SK-N-SH treated with all-trans-retinoic acid at 6 μM for 48 hours (cell line): ENCODE results near the gene DUS2.

ENCODE experiments used
- ARNTL ChIP-seq: fragments of 450-650 bp; formaldehyde crosslinking; IDR thresholded peaks from 2 replicates; pipeline ENCODE4 v1.5.0; 2020; ENCODE audit warnings: low read depth, mild to moderate bottlenecking, moderate library complexity, borderline replicate concordance
- ESRRG ChIP-seq: fragments of 250-450 bp; sonication (Bioruptor Pico); IDR thresholded peaks from 2 replicates; pipeline ENCODE4 v1.6.1; 2021; ENCODE audit warnings: mild to moderate bottlenecking
- ISL1 ChIP-seq: fragments of 250-450 bp; sonication (Bioruptor Pico); IDR thresholded peaks from 2 replicates; pipeline ENCODE4 v2.1.2; 2022; ENCODE audit warnings: mild to moderate bottlenecking, moderate library complexity
- RARB ChIP-seq: fragments of 250-450 bp; sonication (Bioruptor Pico); IDR thresholded peaks from 2 replicates; pipeline ENCODE4 v1.8.0; 2021; ENCODE audit warnings: mild to moderate bottlenecking, moderate library complexity
- TOX ChIP-seq: fragments of 250-450 bp; sonication (Bioruptor Pico); IDR thresholded peaks from 2 replicates; pipeline ENCODE4 v1.8.0; 2021; ENCODE audit warnings: mild to moderate bottlenecking, moderate library complexity, borderline replicate concordance
- ZC3H10 ChIP-seq: fragments of 250-450 bp; sonication (Bioruptor Pico); IDR thresholded peaks from 2 replicates; pipeline ENCODE4 v1.5.1; 2021; ENCODE audit warnings: mild to moderate bottlenecking, moderate library complexity
- TF ChIP-seq, protein P1 (sequence below): fragments of 250-450 bp; sonication (Bioruptor Pico); IDR thresholded peaks from 2 replicates; pipeline ENCODE4 v1.8.0; 2020; ENCODE audit warnings: mild to moderate bottlenecking, moderate library complexity, borderline replicate concordance

- TF ChIP-seq ZC3H10 (CRISPR knock-in tag) (no peak), RARB (CRISPR knock-in tag) (no peak), ARNTL (no peak), TOX (CRISPR knock-in tag) (no peak), ISL1 (CRISPR knock-in tag) (no peak), ESRRG (no peak)
- TF ChIP-seq, protein P1, sequence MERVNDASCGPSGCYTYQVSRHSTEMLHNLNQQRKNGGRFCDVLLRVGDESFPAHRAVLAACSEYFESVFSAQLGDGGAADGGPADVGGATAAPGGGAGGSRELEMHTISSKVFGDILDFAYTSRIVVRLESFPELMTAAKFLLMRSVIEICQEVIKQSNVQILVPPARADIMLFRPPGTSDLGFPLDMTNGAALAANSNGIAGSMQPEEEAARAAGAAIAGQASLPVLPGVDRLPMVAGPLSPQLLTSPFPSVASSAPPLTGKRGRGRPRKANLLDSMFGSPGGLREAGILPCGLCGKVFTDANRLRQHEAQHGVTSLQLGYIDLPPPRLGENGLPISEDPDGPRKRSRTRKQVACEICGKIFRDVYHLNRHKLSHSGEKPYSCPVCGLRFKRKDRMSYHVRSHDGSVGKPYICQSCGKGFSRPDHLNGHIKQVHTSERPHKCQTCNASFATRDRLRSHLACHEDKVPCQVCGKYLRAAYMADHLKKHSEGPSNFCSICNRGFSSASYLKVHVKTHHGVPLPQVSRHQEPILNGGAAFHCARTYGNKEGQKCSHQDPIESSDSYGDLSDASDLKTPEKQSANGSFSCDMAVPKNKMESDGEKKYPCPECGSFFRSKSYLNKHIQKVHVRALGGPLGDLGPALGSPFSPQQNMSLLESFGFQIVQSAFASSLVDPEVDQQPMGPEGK (CRISPR knock-in tag), result no peak
Observed at GRCh38 chr16:68059804-68060203, 36.7 kb downstream of the DUS2 start.
